Measurements from ENCODE around the gene SLC22A14.

The SLC22A14 gene

DNA sequence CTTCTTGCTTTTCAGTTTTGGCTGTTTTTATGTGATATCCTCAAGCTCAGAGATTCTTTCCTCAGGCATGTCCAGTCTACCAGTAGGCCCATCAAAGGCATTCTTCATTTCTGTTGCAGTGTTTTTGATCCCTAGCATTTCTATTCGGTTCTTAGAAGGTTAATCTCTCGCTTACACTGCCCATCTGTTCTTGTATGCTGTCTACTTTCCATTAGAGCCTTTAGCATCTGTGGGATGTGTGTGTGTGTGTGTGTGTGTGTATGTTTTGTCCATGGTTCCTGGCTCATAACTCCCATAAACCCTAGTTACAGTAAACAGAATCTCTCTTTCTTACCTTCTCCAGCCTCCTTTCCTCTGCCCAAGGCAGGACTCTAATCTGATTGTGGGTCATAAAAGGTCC is 21.6 kb upstream of the SLC22A14 start:
- no peak overlapping the region for H3K4me3 ChIP-seq (ENCODE audit: low read depth, low read length)
- TF ChIP-seq, protein P1, sequence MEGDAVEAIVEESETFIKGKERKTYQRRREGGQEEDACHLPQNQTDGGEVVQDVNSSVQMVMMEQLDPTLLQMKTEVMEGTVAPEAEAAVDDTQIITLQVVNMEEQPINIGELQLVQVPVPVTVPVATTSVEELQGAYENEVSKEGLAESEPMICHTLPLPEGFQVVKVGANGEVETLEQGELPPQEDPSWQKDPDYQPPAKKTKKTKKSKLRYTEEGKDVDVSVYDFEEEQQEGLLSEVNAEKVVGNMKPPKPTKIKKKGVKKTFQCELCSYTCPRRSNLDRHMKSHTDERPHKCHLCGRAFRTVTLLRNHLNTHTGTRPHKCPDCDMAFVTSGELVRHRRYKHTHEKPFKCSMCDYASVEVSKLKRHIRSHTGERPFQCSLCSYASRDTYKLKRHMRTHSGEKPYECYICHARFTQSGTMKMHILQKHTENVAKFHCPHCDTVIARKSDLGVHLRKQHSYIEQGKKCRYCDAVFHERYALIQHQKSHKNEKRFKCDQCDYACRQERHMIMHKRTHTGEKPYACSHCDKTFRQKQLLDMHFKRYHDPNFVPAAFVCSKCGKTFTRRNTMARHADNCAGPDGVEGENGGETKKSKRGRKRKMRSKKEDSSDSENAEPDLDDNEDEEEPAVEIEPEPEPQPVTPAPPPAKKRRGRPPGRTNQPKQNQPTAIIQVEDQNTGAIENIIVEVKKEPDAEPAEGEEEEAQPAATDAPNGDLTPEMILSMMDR (IDR thresholded peaks at IDR 0.05; ENCODE audit: borderline replicate concordance, insufficient read depth, low read depth, low read length) = no peak

DNA sequence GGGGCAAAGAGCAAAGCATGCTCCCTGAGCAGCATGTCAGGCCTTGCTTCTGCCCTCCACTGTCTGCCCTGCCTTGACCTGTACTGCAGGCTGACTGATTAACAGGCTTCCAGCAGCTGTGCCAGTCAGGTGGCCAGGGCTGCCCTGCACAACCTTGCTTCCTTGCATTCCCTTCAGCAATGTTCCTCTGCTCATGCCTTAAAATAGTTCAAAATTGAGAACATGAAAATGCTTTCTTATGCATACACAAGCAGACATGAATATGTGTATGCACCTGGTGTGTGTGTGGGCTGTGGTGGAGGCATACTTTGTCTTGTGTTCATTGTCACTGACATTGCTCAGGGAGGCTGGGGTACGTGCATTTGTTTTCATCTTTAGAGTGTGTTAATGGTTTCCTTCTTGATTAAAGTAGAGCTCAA is 17.7 kb upstream of the SLC22A14 start:
- no peak overlapping the region for H3K4me3 ChIP-seq (ENCODE audit: low read depth, low read length)
- TF ChIP-seq, protein P1 (IDR thresholded peaks at IDR 0.05; ENCODE audit: borderline replicate concordance, insufficient read depth, low read depth, low read length) = no peak

DNA sequence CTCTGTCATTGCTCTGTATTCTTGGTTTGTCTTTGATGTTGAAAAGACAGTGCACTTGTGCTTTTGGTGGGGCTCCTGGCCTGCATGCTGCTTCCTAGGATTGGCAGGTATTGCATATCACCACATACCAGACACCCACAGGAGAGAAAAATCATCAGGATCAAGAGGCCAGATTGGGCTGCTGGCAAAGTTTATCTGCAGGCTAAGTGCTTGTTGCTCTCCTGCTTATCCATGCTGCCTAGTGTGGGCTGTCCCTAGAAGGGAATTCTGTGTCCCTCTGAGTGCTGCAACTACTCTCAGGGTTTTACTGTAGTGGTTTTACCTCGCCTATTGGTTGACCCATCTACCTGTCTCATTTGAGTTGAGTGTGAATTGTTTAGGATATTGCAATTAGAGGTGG is 17.3 kb upstream of the SLC22A14 start:
- TF ChIP-seq, protein P1 (IDR thresholded peaks at IDR 0.05; ENCODE audit: borderline replicate concordance, insufficient read depth, low read depth, low read length) = no peak
- no peak overlapping the region for H3K4me3 ChIP-seq (ENCODE audit: low read depth, low read length)

DNA sequence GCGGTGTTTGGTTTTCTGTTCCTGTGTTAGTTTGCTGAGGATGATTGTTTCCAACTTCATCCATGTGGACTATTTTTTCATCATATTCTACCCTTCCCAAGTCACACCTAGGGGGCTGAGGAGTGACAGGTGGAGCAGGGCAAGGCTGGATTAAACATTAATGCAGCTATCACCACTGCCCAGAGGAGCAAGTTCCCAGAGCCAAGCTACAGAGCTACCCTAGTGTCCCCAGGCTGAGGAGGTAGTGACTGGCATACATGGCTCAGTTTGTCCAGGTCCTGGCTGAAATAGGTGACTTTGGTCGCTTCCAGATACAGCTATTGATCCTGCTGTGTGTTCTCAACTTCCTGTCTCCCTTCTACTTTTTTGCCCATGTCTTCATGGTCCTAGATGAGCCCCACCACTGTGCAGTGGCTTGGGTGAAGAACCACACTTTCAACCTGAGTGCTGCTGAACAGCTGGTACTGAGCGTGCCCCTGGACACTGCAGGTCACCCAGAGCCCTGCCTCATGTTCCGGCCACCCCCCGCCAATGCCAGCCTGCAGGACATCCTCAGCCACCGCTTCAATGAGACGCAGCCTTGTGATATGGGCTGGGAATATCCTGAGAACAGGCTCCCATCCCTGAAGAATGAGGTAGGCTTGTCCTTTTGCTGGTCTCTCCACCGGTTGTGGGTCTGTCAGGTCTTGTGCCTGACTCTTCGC is 16.3 kb upstream of the SLC22A14 start, which contains the start of gene SLC22A13:
Gene SLC22A13, plus strand, starts transcription at position 209 of the 704 bp plus-strand sequence. Its CDS starts 49 bp downstream, at position 258.
- no peak within 1 kb of the TSS for H3K4me3 ChIP-seq (ENCODE audit: low read depth, low read length)

DNA sequence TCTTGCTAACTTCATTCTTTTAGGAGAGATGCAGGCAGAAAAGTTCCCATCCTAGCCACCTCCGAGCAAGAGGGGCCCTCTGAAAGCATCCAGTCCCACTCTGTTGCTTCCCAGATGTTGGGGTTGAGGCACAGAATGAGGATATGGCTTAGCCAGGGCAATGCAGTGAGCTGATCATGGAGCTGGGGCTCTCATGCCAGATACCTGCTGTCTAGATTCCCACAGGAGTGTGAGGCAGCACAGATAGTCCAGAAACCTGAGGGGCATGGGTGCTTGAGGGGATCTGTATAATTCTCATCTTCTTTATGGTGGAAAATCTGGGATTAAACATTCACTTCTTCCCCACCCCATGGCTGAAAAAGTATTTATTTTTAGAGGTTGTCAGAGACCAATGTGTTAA is 15.3 kb upstream of the SLC22A14 start:
- H3K4me3 ChIP-seq (ENCODE audit: low read depth, low read length) = no peak overlapping the region
- TF ChIP-seq, protein P1 (IDR thresholded peaks at IDR 0.05; ENCODE audit: borderline replicate concordance, insufficient read depth, low read depth, low read length) = no peak

More for the DNA sequence above, 16.3 kb upstream of the SLC22A14 start, which contains the start of gene SLC22A13:
- TF ChIP-seq, protein P1 (IDR thresholded peaks at IDR 0.05; ENCODE audit: borderline replicate concordance, insufficient read depth, low read depth, low read length) = no peak

DNA sequence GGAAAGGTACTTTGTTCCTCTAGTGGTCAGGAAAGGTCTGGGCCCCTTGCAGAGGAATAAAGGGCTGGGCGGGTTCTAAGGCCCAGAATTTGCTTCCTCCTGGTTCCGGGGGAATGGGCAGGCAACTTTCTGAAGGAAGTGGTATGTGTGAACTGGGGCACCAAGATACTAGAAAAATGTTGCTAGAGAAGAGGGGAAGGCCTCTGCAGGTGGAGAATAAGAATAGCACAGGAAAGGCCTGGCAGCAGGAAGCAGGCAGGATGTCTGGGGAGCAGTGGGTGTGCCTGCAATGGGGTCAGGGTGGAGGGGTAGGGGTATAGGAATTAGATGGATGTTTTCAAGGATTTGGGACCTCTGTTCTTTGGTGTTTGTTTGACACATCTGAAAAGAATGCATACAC is 14.4 kb upstream of the SLC22A14 start:
- TF ChIP-seq, protein P1 (IDR thresholded peaks at IDR 0.05; ENCODE audit: borderline replicate concordance, insufficient read depth, low read depth, low read length) = no peak
- H3K4me3 ChIP-seq (ENCODE audit: low read depth, low read length) = no peak overlapping the region

DNA sequence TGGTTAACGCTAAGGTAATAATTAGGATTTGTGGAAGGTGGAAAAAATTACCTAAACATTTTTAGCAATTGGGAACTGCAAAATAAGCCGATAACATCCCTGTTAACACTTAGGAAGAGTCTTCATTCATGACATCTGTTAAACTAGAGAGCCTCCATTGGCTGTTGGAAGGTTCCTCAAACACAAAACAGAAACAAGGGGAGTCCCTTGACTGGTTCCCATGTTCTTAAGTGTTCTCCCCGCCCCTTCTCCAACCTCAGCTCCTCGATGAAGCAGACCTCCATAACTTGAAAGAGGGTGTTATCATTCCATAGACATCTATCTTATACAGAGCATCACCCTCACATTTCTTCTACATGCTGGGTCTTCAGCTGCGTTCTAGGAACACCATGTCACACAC is 14.0 kb upstream of the SLC22A14 start:
- no peak overlapping the region for H3K4me3 ChIP-seq (ENCODE audit: low read depth, low read length)

More for the DNA sequence above, 14.0 kb upstream of the SLC22A14 start:
- TF ChIP-seq, protein P1 (IDR thresholded peaks at IDR 0.05; ENCODE audit: borderline replicate concordance, insufficient read depth, low read depth, low read length) = no peak
